K562 (cell line): ENCODE data around the gene PAN3.

Experiments used
- BCOR ChIP-seq: fragments of 450-650 bp; IDR thresholded peaks from 2 replicates; pipeline ENCODE4 v1.6.1; 2016
- CREB3 ChIP-seq: fragments of 450-650 bp; conservative IDR thresholded peaks from 2 replicates; pipeline ENCODE4 v1.6.1; 2016; ENCODE audit warnings: missing genetic modification characterization, low read depth, mild to moderate bottlenecking, missing compliant biosample characterization, moderate library complexity
- EHMT2 ChIP-seq: fragments of 450-650 bp; IDR thresholded peaks from 2 replicates; pipeline ENCODE4 v1.6.1; 2018; ENCODE audit warnings: antibody characterized with exemption
- EP300 ChIP-seq: IDR thresholded peaks from 2 replicates; pipeline ENCODE4 v1.6.1; 2012; ENCODE audit warnings: low read length, improper control_type of control experiment
- FOXJ2 ChIP-seq: fragments of 200-800 bp; sonication (Bioruptor generic); IDR thresholded peaks from 2 replicates; pipeline ENCODE4 v1.6.1; 2016; ENCODE audit warnings: missing genetic modification characterization, missing compliant biosample characterization
- GABPA ChIP-seq: fragments of 200-800 bp; sonication (Bioruptor generic); conservative IDR thresholded peaks from 2 replicates; pipeline ENCODE4 v1.6.1; 2016; ENCODE audit warnings: low read depth, missing genetic modification characterization, missing compliant biosample characterization
- MTA1 ChIP-seq: fragments of 450-650 bp; IDR thresholded peaks from 2 replicates; pipeline ENCODE4 v1.6.1; 2017; ENCODE audit warnings: borderline replicate concordance
- RBM14 ChIP-seq: fragments of 200-400 bp; formaldehyde crosslinking; IDR thresholded peaks from 2 replicates; pipeline ENCODE4 v1.6.1; 2018; ENCODE audit warnings: low read depth, mild to moderate bottlenecking, low read length, moderate library complexity, borderline replicate concordance; ENCODE audit not compliant: insufficient read depth
- SUPT5H ChIP-seq: fragments of 450-650 bp; IDR thresholded peaks from 2 replicates; pipeline ENCODE4 v1.6.1; 2016
- ZNF23 ChIP-seq: fragments of 250-450 bp; sonication (Bioruptor Pico); IDR thresholded peaks from 2 replicates; pipeline ENCODE4 v1.4.0; 2020; ENCODE audit warnings: mild to moderate bottlenecking

DNA sequence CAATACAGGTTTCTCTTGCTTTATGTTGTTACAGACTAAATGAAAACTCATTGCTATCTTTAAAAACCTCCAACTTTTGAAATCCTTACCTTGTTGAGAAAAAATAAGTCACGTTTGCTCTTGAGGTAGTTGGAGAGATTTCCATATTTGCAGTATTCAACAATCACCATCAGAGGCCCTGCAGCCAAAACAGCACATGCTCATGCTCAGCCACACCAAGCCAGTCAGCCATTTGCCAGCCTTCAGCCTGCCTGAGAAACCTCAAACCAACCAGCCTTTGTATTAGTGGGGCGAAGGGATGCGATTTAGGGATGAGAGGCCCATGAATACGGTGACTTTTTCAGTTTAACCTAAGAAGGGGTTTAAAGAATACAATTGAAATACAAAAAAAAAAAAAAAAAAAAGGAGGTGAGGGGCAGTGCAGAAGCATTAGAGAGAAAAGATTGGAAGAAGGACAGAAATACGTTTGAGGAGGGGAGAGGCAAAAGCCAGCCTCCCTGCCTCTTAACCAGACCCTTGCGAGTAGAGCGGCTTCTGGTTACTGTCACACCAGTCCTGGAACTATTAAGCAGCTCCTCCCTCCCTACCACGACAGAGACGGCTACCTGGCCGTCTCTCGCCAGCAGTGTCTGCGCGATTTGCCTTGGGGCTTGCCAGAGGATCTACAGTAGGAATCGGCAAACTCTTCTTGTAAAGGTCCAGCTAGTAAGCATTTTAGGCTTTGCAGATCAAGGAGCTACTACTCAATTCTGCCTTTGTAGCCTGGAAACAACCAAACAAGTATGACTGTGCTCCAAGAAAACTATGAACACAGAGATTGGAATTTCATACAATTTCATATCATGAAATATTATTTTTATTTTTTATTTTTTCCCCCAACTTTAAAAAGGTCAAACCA lies 189.3 kb downstream of the PAN3 start:
- TF ChIP-seq ZNF23 (CRISPR knock-in tag) = no peak
- no peak for TF ChIP-seq MTA1
- TF ChIP-seq RBM14 = no peak
- TF ChIP-seq FOXJ2 (tag) = no peak
- no peak for TF ChIP-seq BCOR
- no peak for TF ChIP-seq EP300
- no peak for TF ChIP-seq SUPT5H
- no peak for TF ChIP-seq GABPA (tag)
- TF ChIP-seq CREB3 (tag) = no peak
- no peak for TF ChIP-seq EHMT2
